ENCODE results near the gene EHMT1. TPM values are rescaled to one million over a fixed set of nuclear protein-coding genes. Genes with fewer than 3 reads are reported as not detected.

The EHMT1 gene
- total and polyA plus RNA-seq, 10 of the 15 experiments (the other 5 are each of a cell fraction or from before 2014, with no cell fraction given), result 2.9 to 100 (median 48.1) TPM

DNA sequence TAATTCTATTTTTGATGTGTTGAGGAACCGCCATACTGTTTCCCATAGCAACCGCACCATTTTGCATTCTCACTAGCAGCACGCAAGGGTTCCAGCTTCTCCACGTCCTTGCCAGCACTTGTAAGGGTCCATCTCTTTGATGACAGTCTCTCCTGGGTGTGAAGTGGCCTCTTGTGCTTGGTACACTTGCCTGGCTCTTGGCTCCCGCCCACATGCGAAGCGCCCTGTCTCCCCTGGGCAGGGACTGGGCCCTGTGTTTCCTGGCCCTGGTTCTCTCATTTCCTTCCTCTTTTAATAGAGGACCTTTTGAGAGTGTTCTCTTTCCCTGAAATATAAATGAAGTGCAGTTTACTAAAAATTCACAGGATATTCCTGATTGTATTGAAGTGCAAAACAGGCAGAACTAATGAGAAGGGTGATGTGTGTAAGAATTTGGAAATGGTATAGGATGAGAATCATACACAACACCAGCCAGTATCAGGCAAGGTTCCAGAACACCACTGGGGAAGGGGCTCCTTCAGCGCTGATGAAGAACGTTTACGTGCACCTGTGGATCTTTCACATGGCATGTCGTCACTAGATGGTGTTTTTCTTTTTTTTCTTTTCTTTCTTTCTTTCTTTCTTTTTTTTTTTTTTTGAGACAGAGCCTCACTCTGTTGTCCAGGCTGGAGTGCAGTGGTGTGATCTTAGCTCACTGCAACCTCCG, 73.0 kb downstream of the EHMT1 start:
- peaks cover 0 to 1% of the 10 kb centered on the region in 2 experiments; a peak in 1 of 4 replicates for H3K36me3 ChIP-seq (ENCODE audit: control insufficient read depth in 2 of 2, insufficient read depth in 2 of 2, low read length in 1 of 2)
- H3K79me2 ChIP-seq (ENCODE audit: control insufficient read depth, insufficient read depth, low read length), result peaks cover 50% of the 10 kb centered on the region
- BruUV-seq (replicated peaks), result no TSS peak
- H3K9me3 ChIP-seq (replicated peaks; ENCODE audit: control insufficient read depth, insufficient read depth, low read length), result no peaks in the 10 kb centered on the region
- POLR2A ChIA-PET, result no interaction called here
- SMC1A ChIA-PET (ENCODE audit: uncharacterized antibody, unreplicated experiment), result no interaction called here
- H3K4me1 ChIP-seq (ENCODE audit: control insufficient read depth, insufficient read depth, low read length), result peaks cover 7% of the 10 kb centered on the region
- H3K4me2 ChIP-seq (ENCODE audit: control insufficient read depth, insufficient read depth), result peak overlapping the region; percentile 65
- WGBS (ENCODE audit: insufficient coverage, insufficient replicate concordance, low lambda C conversion rate, missing lambda C conversion rate), result 78% methylated on average over 12 of the region's 12 CpGs
- CTCF ChIA-PET, result interaction anchor here (1.0 kb wide), 1 partner anchor 19 kb away, joined by 4 read pairs; no protein-coding TSS in a partner anchor
- no peak overlapping the region for H2AFZ ChIP-seq (ENCODE audit: control insufficient read depth, low read depth, low read length)
- H3K27me3 ChIP-seq (replicated peaks in 1 of 2; ENCODE audit: control insufficient read depth in 2 of 2, insufficient read depth in 2 of 2, low read length in 1 of 2), result no peaks in the 10 kb centered on the region
- ATAC-seq (no peak), FAIRE-seq (no peak), DNase-seq (ENCODE audit: low read depth, low spot score) (no peak)
- no peak for TF ChIP-seq NFYB (IDR thresholded peaks at IDR 0.05; ENCODE audit: insufficient read depth, low read depth, low read length)
- TF ChIP-seq MEF2B (IDR thresholded peaks at IDR 0.05; ENCODE audit: partially characterized antibody, poor library complexity, severe bottlenecking), result no peak
- TF ChIP-seq YY1 (IDR thresholded peaks at IDR 0.05; ENCODE audit: low read depth, low read length), result peak; percentile 82
- RAD21 ChIA-PET (ENCODE audit: unreplicated experiment), result no interaction called here
- H3K27ac ChIP-seq (ENCODE audit: control insufficient read depth, insufficient read depth), result peak overlapping the region; percentile 27
- H3K9ac ChIP-seq (ENCODE audit: control insufficient read depth, insufficient read depth, low read length), result no peak overlapping the region
- no peak overlapping the region for H3K4me3 ChIP-seq
- intact Hi-C loops (cut with micrococcal nuclease; ENCODE audit: unreplicated experiment) (no loop called here), in situ Hi-C loops (cut with MboI) (no loop called here)
- peaks cover 3% of the 10 kb centered on the region; the same call in 1 of the 2 replicates for H4K20me1 ChIP-seq (ENCODE audit: control insufficient read depth, insufficient read depth)

DNA sequence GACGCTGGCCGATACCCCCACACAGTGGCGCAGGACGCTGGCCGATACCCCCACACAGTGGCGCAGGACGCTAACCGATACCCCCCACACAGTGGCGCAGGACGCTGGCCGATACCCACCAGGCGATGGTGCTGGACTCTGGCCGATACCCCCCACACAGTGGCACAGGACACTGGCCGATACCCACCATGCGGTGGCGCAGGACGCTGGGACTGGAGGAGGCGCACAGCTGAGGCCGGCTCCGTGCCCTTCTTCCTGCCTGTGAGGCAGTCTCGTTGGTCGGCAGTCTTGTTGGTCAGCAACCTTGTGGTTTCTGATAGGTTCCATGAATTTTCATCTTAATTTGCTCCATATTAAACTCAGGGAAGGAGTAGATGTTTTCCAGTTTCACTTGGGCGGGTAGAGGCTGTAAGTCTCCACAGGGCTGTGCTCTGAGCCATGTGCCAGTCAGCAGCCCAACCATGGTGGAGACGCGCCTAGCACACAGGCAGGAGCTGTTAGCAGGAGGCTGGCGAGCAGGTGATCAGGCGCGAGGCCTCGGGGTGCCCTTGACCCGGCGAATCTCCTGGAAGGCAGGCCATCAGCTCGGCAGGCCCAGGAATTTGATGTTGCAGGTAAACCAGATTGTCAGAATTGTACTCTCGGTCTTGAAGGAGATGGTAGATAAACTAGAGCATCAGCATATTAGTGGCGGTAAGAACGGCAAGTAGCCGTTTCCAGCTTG, 75.6 kb downstream of the EHMT1 start:
- H4K20me1 ChIP-seq (ENCODE audit: control insufficient read depth, insufficient read depth), result peaks cover 3% of the 10 kb centered on the region; the same call in 1 of the 2 replicates
- no peak overlapping the region for H3K4me3 ChIP-seq
- DNase-seq (ENCODE audit: low read depth, low spot score) (no peak), FAIRE-seq (no peak), ATAC-seq (no peak)
- RAD21 ChIA-PET (ENCODE audit: unreplicated experiment), result no interaction called here
- H3K27ac ChIP-seq (ENCODE audit: control insufficient read depth, insufficient read depth), result no peak overlapping the region
- no peak overlapping the region for H3K9ac ChIP-seq (ENCODE audit: control insufficient read depth, insufficient read depth, low read length)
- CTCF ChIA-PET, result interaction anchor here (0.6 to 1.7 kb wide), 5 partner anchors 9 to 83 kb away, joined by 3 to 7 read pairs (median 5); no protein-coding TSS in a partner anchor
- no peak overlapping the region for H3K4me2 ChIP-seq (ENCODE audit: control insufficient read depth, insufficient read depth)
- peaks cover 7% of the 10 kb centered on the region for H3K4me1 ChIP-seq (ENCODE audit: control insufficient read depth, insufficient read depth, low read length)
- SMC1A ChIA-PET (ENCODE audit: uncharacterized antibody, unreplicated experiment), result interaction anchor here (0.8 to 1.1 kb wide), 2 partner anchors 21 to 51 kb away, joined by 3 read pairs; no protein-coding TSS in a partner anchor
- no peaks in the 10 kb centered on the region for H3K9me3 ChIP-seq (replicated peaks; ENCODE audit: control insufficient read depth, insufficient read depth, low read length)
- H3K36me3 ChIP-seq (ENCODE audit: control insufficient read depth in 2 of 2, insufficient read depth in 2 of 2, low read length in 1 of 2), result peaks cover 0 to 1% of the 10 kb centered on the region in 2 experiments; a peak in 2 of 4 replicates
- BruUV-seq (replicated peaks), result no TSS peak
- intact Hi-C loops (cut with micrococcal nuclease; ENCODE audit: unreplicated experiment), result no loop called here
- 95% methylated on average over 36 of the region's 36 CpGs for WGBS (ENCODE audit: insufficient coverage, insufficient replicate concordance, low lambda C conversion rate, missing lambda C conversion rate)
- POLR2A ChIA-PET, result no interaction called here
- H3K27me3 ChIP-seq (replicated peaks in 1 of 2; ENCODE audit: control insufficient read depth in 2 of 2, insufficient read depth in 2 of 2, low read length in 1 of 2), result no peaks in the 10 kb centered on the region
- H2AFZ ChIP-seq (ENCODE audit: control insufficient read depth, low read depth, low read length), result no peak overlapping the region
- peaks cover 50% of the 10 kb centered on the region for H3K79me2 ChIP-seq (ENCODE audit: control insufficient read depth, insufficient read depth, low read length)
- in situ Hi-C loops (cut with MboI), result no loop called here
- TF ChIP-seq, protein P1, sequence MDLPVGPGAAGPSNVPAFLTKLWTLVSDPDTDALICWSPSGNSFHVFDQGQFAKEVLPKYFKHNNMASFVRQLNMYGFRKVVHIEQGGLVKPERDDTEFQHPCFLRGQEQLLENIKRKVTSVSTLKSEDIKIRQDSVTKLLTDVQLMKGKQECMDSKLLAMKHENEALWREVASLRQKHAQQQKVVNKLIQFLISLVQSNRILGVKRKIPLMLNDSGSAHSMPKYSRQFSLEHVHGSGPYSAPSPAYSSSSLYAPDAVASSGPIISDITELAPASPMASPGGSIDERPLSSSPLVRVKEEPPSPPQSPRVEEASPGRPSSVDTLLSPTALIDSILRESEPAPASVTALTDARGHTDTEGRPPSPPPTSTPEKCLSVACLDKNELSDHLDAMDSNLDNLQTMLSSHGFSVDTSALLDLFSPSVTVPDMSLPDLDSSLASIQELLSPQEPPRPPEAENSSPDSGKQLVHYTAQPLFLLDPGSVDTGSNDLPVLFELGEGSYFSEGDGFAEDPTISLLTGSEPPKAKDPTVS (IDR thresholded peaks at IDR 0.05; ENCODE audit: low read depth, low read length), result no peak
- TF ChIP-seq, protein P2, sequence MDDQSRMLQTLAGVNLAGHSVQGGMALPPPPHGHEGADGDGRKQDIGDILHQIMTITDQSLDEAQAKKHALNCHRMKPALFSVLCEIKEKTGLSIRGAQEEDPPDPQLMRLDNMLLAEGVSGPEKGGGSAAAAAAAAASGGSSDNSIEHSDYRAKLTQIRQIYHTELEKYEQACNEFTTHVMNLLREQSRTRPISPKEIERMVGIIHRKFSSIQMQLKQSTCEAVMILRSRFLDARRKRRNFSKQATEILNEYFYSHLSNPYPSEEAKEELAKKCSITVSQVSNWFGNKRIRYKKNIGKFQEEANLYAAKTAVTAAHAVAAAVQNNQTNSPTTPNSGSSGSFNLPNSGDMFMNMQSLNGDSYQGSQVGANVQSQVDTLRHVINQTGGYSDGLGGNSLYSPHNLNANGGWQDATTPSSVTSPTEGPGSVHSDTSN (IDR thresholded peaks at IDR 0.05; ENCODE audit: insufficient replicate concordance, low read depth, low read length), result no peak
- TF ChIP-seq TBL1XR1 (IDR thresholded peaks at IDR 0.05; ENCODE audit: low read depth, low read length) (no peak), NBN (IDR thresholded peaks at IDR 0.05) (no peak), ELK1 (IDR thresholded peaks at IDR 0.05; ENCODE audit: low read depth, low read length) (no peak), EED (IDR thresholded peaks at IDR 0.05; ENCODE audit: low read depth) (no peak)
- TF ChIP-seq, protein P3, sequence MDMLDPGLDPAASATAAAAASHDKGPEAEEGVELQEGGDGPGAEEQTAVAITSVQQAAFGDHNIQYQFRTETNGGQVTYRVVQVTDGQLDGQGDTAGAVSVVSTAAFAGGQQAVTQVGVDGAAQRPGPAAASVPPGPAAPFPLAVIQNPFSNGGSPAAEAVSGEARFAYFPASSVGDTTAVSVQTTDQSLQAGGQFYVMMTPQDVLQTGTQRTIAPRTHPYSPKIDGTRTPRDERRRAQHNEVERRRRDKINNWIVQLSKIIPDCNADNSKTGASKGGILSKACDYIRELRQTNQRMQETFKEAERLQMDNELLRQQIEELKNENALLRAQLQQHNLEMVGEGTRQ (IDR thresholded peaks at IDR 0.05; ENCODE audit: borderline replicate concordance, low read depth, low read length), result no peak

Measured in GM12878 (cell line).